ENCODE measurements around the gene FIP1L1. TPM values are rescaled to one million over a fixed set of nuclear protein-coding genes. Genes with fewer than 3 reads are reported as not detected.

Gene FIP1L1
- total RNA-seq, 3 donors from 2014 or later (not counting 1 experiment from before 2014, with no cell fraction given): 76.2 to 94.0 (median 85.6) TPM

GRCh38 chr4:53436251-53436650 is 58.8 kb downstream of the FIP1L1 start:
- H3K36me3 ChIP-seq (ENCODE audit: control insufficient read depth, insufficient read depth, low read length): peaks cover 35% of the 10 kb centered on the region
- intact Hi-C loops (cut with micrococcal nuclease): no loop called here
- Mint-ChIP-seq H3K36me3 (peaks cover 14% of the 10 kb centered on the region), H3K4me1 (peaks cover 38% of the 10 kb centered on the region in 2 donors), H3K9me3 (no peaks in the 10 kb centered on the region), H3K27me3 (ENCODE audit: low read depth in 2 of 2) (no peaks in the 10 kb centered on the region), H3K4me3 (no peak overlapping the region), H3K27ac (peak overlapping the region in 1 of 2 donors; percentile 36)
- WGBS (ENCODE audit: insufficient coverage): 100% methylated on average over 1 of the region's 1 CpG
- ATAC-seq: no peak
- H3K27ac ChIP-seq (ENCODE audit: low read length): no peak overlapping the region
- H3K27me3 ChIP-seq (ENCODE audit: control insufficient read depth, insufficient read depth, low read length): no peaks in the 10 kb centered on the region
- H3K4me3 ChIP-seq (ENCODE audit: low read length): no peak overlapping the region
- no peaks in the 10 kb centered on the region for H3K4me1 ChIP-seq (ENCODE audit: control insufficient read depth, insufficient read depth, low read length)
- no peak for TF ChIP-seq CTCF (IDR thresholded peaks at IDR 0.05)
- DNase-seq: no peak
- no peaks in the 10 kb centered on the region for H3K9me3 ChIP-seq (ENCODE audit: control insufficient read depth, insufficient read depth, low read length)

GRCh38 chr4:53441564-53441963 is 64.1 kb downstream of the FIP1L1 start:
- no peak for TF ChIP-seq CTCF (IDR thresholded peaks at IDR 0.05)
- no peaks in the 10 kb centered on the region for H3K9me3 Mint-ChIP-seq
- Histone ChIP-seq H3K4me1 (ENCODE audit: control insufficient read depth, insufficient read depth, low read length) (no peaks in the 10 kb centered on the region), H3K27ac (ENCODE audit: low read length) (no peak overlapping the region), H3K4me3 (ENCODE audit: low read length) (no peak overlapping the region), H3K36me3 (ENCODE audit: control insufficient read depth, insufficient read depth, low read length) (peaks cover 53% of the 10 kb centered on the region), H3K27me3 (ENCODE audit: control insufficient read depth, insufficient read depth, low read length) (no peaks in the 10 kb centered on the region), H3K9me3 (ENCODE audit: control insufficient read depth, insufficient read depth, low read length) (no peaks in the 10 kb centered on the region)
- H3K27me3 Mint-ChIP-seq (ENCODE audit: low read depth in 2 of 2): no peaks in the 10 kb centered on the region
- ATAC-seq (peak in 2 of 3 donors; percentile 50 to 63), DNase-seq (no peak)
- peaks cover 8% of the 10 kb centered on the region for H3K36me3 Mint-ChIP-seq
- peak overlapping the region; percentile 41 to 73 for H3K27ac Mint-ChIP-seq
- peaks cover 32 to 42% of the 10 kb centered on the region in 2 donors for H3K4me1 Mint-ChIP-seq
- 67% methylated on average over 1 of the region's 1 CpG for WGBS (ENCODE audit: insufficient coverage)
- intact Hi-C loops (cut with micrococcal nuclease): no loop called here
- no peak overlapping the region for H3K4me3 Mint-ChIP-seq

- Histone ChIP-seq H3K9me3 (ENCODE audit: control insufficient read depth, insufficient read depth, low read length) (no peaks in the 10 kb centered on the region), H3K36me3 (ENCODE audit: control insufficient read depth, insufficient read depth, low read length) (peaks cover 50% of the 10 kb centered on the region), H3K27me3 (ENCODE audit: control insufficient read depth, insufficient read depth, low read length) (no peaks in the 10 kb centered on the region), H3K27ac (ENCODE audit: low read length) (no peak overlapping the region), H3K4me1 (ENCODE audit: control insufficient read depth, insufficient read depth, low read length) (no peaks in the 10 kb centered on the region), H3K4me3 (ENCODE audit: low read length) (no peak overlapping the region)
- DNase-seq: no peak
- Mint-ChIP-seq H3K4me3 (no peak overlapping the region), H3K27me3 (ENCODE audit: low read depth in 2 of 2) (no peaks in the 10 kb centered on the region), H3K27ac (no peak overlapping the region), H3K36me3 (no peaks in the 10 kb centered on the region), H3K9me3 (no peaks in the 10 kb centered on the region), H3K4me1 (peaks cover 15 to 24% of the 10 kb centered on the region in 2 donors)
- 100% methylated on average over 2 of the region's 2 CpGs for WGBS (ENCODE audit: insufficient coverage)
- TF ChIP-seq CTCF (IDR thresholded peaks at IDR 0.05): no peak
- intact Hi-C loops (cut with micrococcal nuclease): no loop called here
- ATAC-seq: no peak
These were observed 67.5 kb downstream of the FIP1L1 start for GRCh38 chr4:53444954-53445353.

GRCh38 chr4:53450773-53451172 is 73.3 kb downstream of the FIP1L1 start:
- Histone ChIP-seq H3K27me3 (ENCODE audit: control insufficient read depth, insufficient read depth, low read length) (no peaks in the 10 kb centered on the region), H3K4me1 (ENCODE audit: control insufficient read depth, insufficient read depth, low read length) (no peaks in the 10 kb centered on the region), H3K9me3 (ENCODE audit: control insufficient read depth, insufficient read depth, low read length) (no peaks in the 10 kb centered on the region), H3K36me3 (ENCODE audit: control insufficient read depth, insufficient read depth, low read length) (peaks cover 40% of the 10 kb centered on the region), H3K27ac (ENCODE audit: low read length) (no peak overlapping the region), H3K4me3 (ENCODE audit: low read length) (no peak overlapping the region)
- peaks cover 12 to 15% of the 10 kb centered on the region in 2 donors for H3K4me1 Mint-ChIP-seq
- 96% methylated on average over 3 of the region's 3 CpGs for WGBS (ENCODE audit: insufficient coverage)
- ATAC-seq: no peak
- H3K36me3 Mint-ChIP-seq: peaks cover 20% of the 10 kb centered on the region
- intact Hi-C loops (cut with micrococcal nuclease): no loop called here
- DNase-seq: no peak
- no peaks in the 10 kb centered on the region for H3K27me3 Mint-ChIP-seq (ENCODE audit: low read depth in 2 of 2)
- no peak overlapping the region for H3K4me3 Mint-ChIP-seq
- TF ChIP-seq CTCF (IDR thresholded peaks at IDR 0.05): no peak
- H3K27ac Mint-ChIP-seq: peak overlapping the region; percentile 18 to 45
- H3K9me3 Mint-ChIP-seq: no peaks in the 10 kb centered on the region
